H1 (cell line): Measurements from ENCODE around the gene SCN10A. TPM values are rescaled to one million over a fixed set of nuclear protein-coding genes. Genes with fewer than 3 reads are reported as not detected.

Experiments
- CTCF ChIA-PET: fragments of 300-600 bp; sonication (Branson Sonifier 250); formaldehyde crosslinking; loops from one replicate; lab custom pipeline; 2021; ENCODE audit not compliant: partially characterized antibody; lab: Charles Lee
- POLR2A ChIA-PET: fragments of 300-600 bp; sonication (Branson Sonifier 250); formaldehyde crosslinking; loops from one replicate; lab custom pipeline; 2021; ENCODE audit warnings: inconsistent platforms; ENCODE audit not compliant: partially characterized antibody; lab: Charles Lee
- DNase-seq, 2 experiments: peaks; one replicate each; pipeline versions ENCODE4 v3.0.0 to v3.0.0-alpha.2; 2010 to 2022; ENCODE audit warnings: low spot score in 2 of 2, low read depth in 1 of 2, mixed read lengths in 1 of 2
- FAIRE-seq: peaks from 2 replicates; lab custom pipeline; 2011; peaks lifted over from hg19 to GRCh38; lab: Jason Lieb, UNC
- H2AFZ ChIP-seq: 2 replicates; pipeline ENCODE4 v1.8.1; 2012; ENCODE audit warnings: low read length, inconsistent platforms
- H2AK5ac ChIP-seq: 2 replicates; pipeline ENCODE4 v1.6.1; 2013; ENCODE audit warnings: low read depth, low read length
- H2BK120ac ChIP-seq: replicated peaks from 2 replicates; pipeline ENCODE3; 2013; ENCODE audit warnings: low read depth, low read length, inconsistent platforms
- H2BK12ac ChIP-seq: 2 replicates; pipeline ENCODE4 v1.6.1; 2013; ENCODE audit warnings: low read depth, low read length
- H2BK15ac ChIP-seq: 2 replicates; pipeline ENCODE4 v1.6.1; 2013; ENCODE audit warnings: low read length
- H2BK20ac ChIP-seq: 2 replicates; pipeline ENCODE4 v1.6.1; 2013; ENCODE audit warnings: low read length
- H2BK5ac ChIP-seq: 2 replicates; pipeline ENCODE4 v1.6.1; 2013; ENCODE audit warnings: low read depth, low read length
- H3K14ac ChIP-seq: 2 replicates; pipeline ENCODE4 v1.6.1; 2013; ENCODE audit warnings: inconsistent platforms; ENCODE audit not compliant: insufficient read length
- H3K18ac ChIP-seq: 2 replicates; pipeline ENCODE4 v1.6.1; 2013; ENCODE audit warnings: low read length; ENCODE audit errors: extremely low read depth
- H3K23ac ChIP-seq: 2 replicates; pipeline ENCODE4 v1.6.1; 2013; ENCODE audit warnings: inconsistent platforms; ENCODE audit not compliant: insufficient read length
- H3K23me2 ChIP-seq: 2 replicates; pipeline ENCODE4 v1.6.1; 2013; ENCODE audit warnings: low read depth, low read length
- H3K27ac ChIP-seq: 2 replicates; pipeline ENCODE4 v1.6.1; 2011; ENCODE audit warnings: low read depth, low read length, inconsistent platforms
- H3K27me3 ChIP-seq, 4 experiments: replicated peaks in 1 of 4; 1 replicate in 1 of 4; 2 replicates in 3 of 4; pipeline versions ENCODE4 v1.6.1 to v1.8.1; 2011 to 2013; ENCODE audit warnings: low read length in 3 of 4, mild to moderate bottlenecking in 3 of 4, inconsistent platforms in 2 of 4, mixed read lengths in 2 of 4, moderate library complexity in 1 of 4; ENCODE audit not compliant: control insufficient read depth in 3 of 4, insufficient read depth in 3 of 4; ENCODE audit errors: extremely low read depth in 1 of 4
- H3K36me3 ChIP-seq, 4 experiments: 2 replicates each; pipeline versions ENCODE4 v1.6.1 to v1.8.1; 2011 to 2013; ENCODE audit warnings: mild to moderate bottlenecking in 4 of 4, low read length in 3 of 4, moderate library complexity in 2 of 4, control low read depth in 1 of 4, inconsistent platforms in 1 of 4; ENCODE audit not compliant: insufficient read depth in 4 of 4, control insufficient read depth in 2 of 4
- H3K4ac ChIP-seq: replicated peaks from 2 replicates; pipeline ENCODE3; 2013; ENCODE audit warnings: low read length, low read depth, mixed read lengths, inconsistent platforms; ENCODE audit not compliant: insufficient read length
- H3K4me1 ChIP-seq, 4 experiments: replicated peaks in 1 of 4; 1 replicate in 1 of 4; 2 replicates in 3 of 4; pipeline versions ENCODE4 v1.6.1 to v1.8.1; 2011 to 2013; ENCODE audit warnings: low read length in 3 of 4, inconsistent platforms in 2 of 4, mixed read lengths in 1 of 4; ENCODE audit not compliant: insufficient read depth in 4 of 4, control insufficient read depth in 3 of 4
- H3K4me2 ChIP-seq, 2 experiments: 2 replicates each; pipeline versions ENCODE4 v1.6.1 to v1.8.1; 2011 to 2013; ENCODE audit warnings: low read depth in 2 of 2, low read length in 2 of 2, control low read depth in 1 of 2, inconsistent platforms in 1 of 2, mild to moderate bottlenecking in 1 of 2; ENCODE audit not compliant: insufficient read depth in 1 of 2
- H3K4me3 ChIP-seq, 4 experiments: fragments of 200-600, 300-600 bp in 1 of 4; sonication (generic), shearing (Covaris generic), sonication (Bioruptor Twin) in 1 of 4; 2 replicates each; pipeline versions ENCODE4 v1.5.1 to v1.8.1; 2011 to 2016; ENCODE audit warnings: low read length in 4 of 4, low read depth in 3 of 4, control low read depth in 2 of 4, inconsistent platforms in 2 of 4, mild to moderate bottlenecking in 2 of 4, mixed read lengths in 1 of 4, moderate library complexity in 1 of 4; ENCODE audit not compliant: insufficient read depth in 2 of 4; ENCODE audit errors: extremely low read depth in 1 of 4
- H3K56ac ChIP-seq: replicated peaks from 2 replicates; pipeline ENCODE3; 2013; ENCODE audit warnings: low read depth, mild to moderate bottlenecking, mixed read lengths, low read length, inconsistent platforms; ENCODE audit not compliant: insufficient read length
- H3K79me1 ChIP-seq: 2 replicates; pipeline ENCODE4 v1.6.1; 2013; ENCODE audit warnings: low read depth, low read length, control low read depth
- H3K79me2 ChIP-seq, 2 experiments: 2 replicates each; pipeline versions ENCODE4 v1.6.1 to v1.8.1; 2012 to 2013; ENCODE audit warnings: low read length in 2 of 2, mild to moderate bottlenecking in 2 of 2, inconsistent platforms in 1 of 2; ENCODE audit not compliant: insufficient read depth in 2 of 2, control insufficient read depth in 1 of 2
- H3K9ac ChIP-seq, 4 experiments: replicated peaks in 1 of 4; 1 replicate in 1 of 4; 2 replicates in 3 of 4; pipeline versions ENCODE4 v1.6.1 to v1.8.1; 2011 to 2013; ENCODE audit warnings: low read depth in 3 of 4, low read length in 3 of 4, control low read depth in 2 of 4, mild to moderate bottlenecking in 2 of 4, moderate library complexity in 2 of 4, inconsistent platforms in 1 of 4; ENCODE audit errors: extremely low read depth in 1 of 4
- H3K9me3 ChIP-seq, 2 experiments: 2 replicates each; pipeline versions ENCODE4 v1.6.1 to v1.8.1; 2012 to 2013; ENCODE audit warnings: mild to moderate bottlenecking in 2 of 2, moderate library complexity in 2 of 2, control low read depth in 1 of 2, inconsistent platforms in 1 of 2, low read depth in 1 of 2, low read length in 1 of 2, mixed read lengths in 1 of 2; ENCODE audit not compliant: insufficient read depth in 2 of 2
- H4K20me1 ChIP-seq, 2 experiments: replicated peaks in 1 of 2; 2 replicates each; pipeline versions ENCODE3 to v1.8.1; 2011 to 2013; ENCODE audit warnings: inconsistent platforms in 2 of 2, low read length in 2 of 2, mild to moderate bottlenecking in 1 of 2; ENCODE audit not compliant: insufficient read depth in 2 of 2, control insufficient read depth in 1 of 2
- H4K5ac ChIP-seq: 2 replicates; pipeline ENCODE4 v1.6.1; 2013; ENCODE audit warnings: low read length, low read depth, mixed read lengths, inconsistent platforms; ENCODE audit not compliant: insufficient read length
- H4K8ac ChIP-seq: 2 replicates; pipeline ENCODE4 v1.8.0; 2013; ENCODE audit warnings: mild to moderate bottlenecking, moderate library complexity, low read length, inconsistent platforms; ENCODE audit not compliant: insufficient read depth; ENCODE audit errors: extremely low read depth
- H4K91ac ChIP-seq: replicated peaks from 2 replicates; pipeline ENCODE3; 2013; ENCODE audit warnings: low read length, mixed read lengths, inconsistent platforms; ENCODE audit not compliant: insufficient read length
- ATF2 ChIP-seq: IDR thresholded peaks from 2 replicates; pipeline ENCODE4 v1.6.1; 2012; ENCODE audit warnings: low read length, inconsistent platforms
- CBX8 ChIP-seq: fragments of 300-800, 300-1000 bp; sonication (generic); IDR thresholded peaks from 2 replicates; pipeline ENCODE4 v1.7.1; 2016; ENCODE audit warnings: low read depth, low read length, borderline replicate concordance
- CREB1 ChIP-seq: IDR thresholded peaks from 2 replicates; pipeline ENCODE4 v1.6.1; 2012; ENCODE audit warnings: inconsistent platforms
- CTCF ChIP-seq, 3 experiments: IDR thresholded peaks; 1 replicate in 2 of 3; 2 replicates in 1 of 3; pipeline versions ENCODE4 v1.5.1 to v1.6.1; 2011; ENCODE audit warnings: low read length in 3 of 3, mild to moderate bottlenecking in 3 of 3, inconsistent platforms in 2 of 3, low read depth in 1 of 3, moderate library complexity in 1 of 3; ENCODE audit not compliant: insufficient read depth in 1 of 3; ENCODE audit errors: control extremely low read depth in 1 of 3
- HDAC2 ChIP-seq, 2 experiments: fragments of 300-600 bp in 1 of 2; sonication (generic) in 1 of 2; IDR thresholded peaks; 2 replicates each; pipeline ENCODE4 v1.6.1; 2011 to 2012; ENCODE audit warnings: low read depth in 2 of 2, low read length in 2 of 2, mild to moderate bottlenecking in 2 of 2, moderate library complexity in 2 of 2, borderline replicate concordance in 1 of 2, inconsistent platforms in 1 of 2
- POLR2AphosphoS5 ChIP-seq: IDR thresholded peaks from 2 replicates; pipeline ENCODE4 v1.6.1; 2011; ENCODE audit warnings: low read depth, low read length
- SIN3A ChIP-seq, 2 experiments: IDR thresholded peaks in 1 of 2; conservative IDR thresholded peaks in 1 of 2; 2 replicates each; pipeline ENCODE4 v1.6.1; 2011 to 2012; ENCODE audit warnings: low read length in 2 of 2, improper control_type of control experiment in 1 of 2, low read depth in 1 of 2, mild to moderate bottlenecking in 1 of 2
- TCF12 ChIP-seq: IDR thresholded peaks from 2 replicates; pipeline ENCODE4 v1.6.1; 2011; ENCODE audit warnings: low read depth, mild to moderate bottlenecking, low read length
- WGBS, 2 experiments: shearing (Covaris generic) in 1 of 2; methylation state at CpG; one replicate each; pipeline versions ENCODE4 v1.1.6 to v1.1.7; 2013 to 2015; ENCODE audit warnings: low lambda C conversion rate in 2 of 2, mixed read lengths in 2 of 2, inconsistent platforms in 1 of 2, low coverage in 1 of 2, missing lambda C conversion rate in 1 of 2; ENCODE audit not compliant: insufficient replicate concordance in 2 of 2, insufficient coverage in 1 of 2, insufficient read length in 1 of 2; ENCODE audit errors: extremely low coverage in 1 of 2, missing lambda C conversion rate in 1 of 2; 5-methylcytosine and 5-hydroxymethylcytosine counted together
- polyA plus RNA-seq, 7 experiments: library from polyadenylated mRNA; depleted of rRNA in 3 of 7; stranded (reverse) in 5 of 7; unstranded in 2 of 7; fragments of >200 nt in 5 of 7; fragments of 200-250 nt in 2 of 7; gene quantifications; 1 replicate in 5 of 7; 2 replicates in 1 of 7; 4 replicates in 1 of 7; pipeline versions ENCODE4 v1.2.1 to v1.2.3, GENCODE V29; 2011 to 2013; ENCODE audit warnings: missing spikeins in 2 of 7, mixed read lengths in 2 of 7
- total RNA-seq: library from RNA; stranded (reverse); fragmentation: NEBNext Ultra II Directional; extraction: Animal tissue kit (Norgen Biotek cat#: 25700); gene quantifications from 2 replicates; pipeline ENCODE4 v1.2.1, GENCODE V29; 2021

The SCN10A gene
- total and polyA plus RNA-seq, 2 of the 8 experiments (the other 6 are each of a cell fraction or from before 2014, with no cell fraction given) = not detected

GRCh38 chr3:38725726-38726419, 90.1 kb downstream of the SCN10A start:
- Histone ChIP-seq H3K79me1 (no peaks in the 10 kb centered on the region), H3K27me3 (no peaks in the 10 kb centered on the region), H3K4me2 (no peak overlapping the region), H3K4ac (no peak overlapping the region), H3K4me3 (no peak overlapping the region), H2BK12ac (no peak overlapping the region), H3K79me2 (no peaks in the 10 kb centered on the region), H3K18ac (no peak overlapping the region), H2AK5ac (no peak overlapping the region), H3K27ac (no peak overlapping the region), H2AFZ (no peak overlapping the region), H3K9me3 (no peaks in the 10 kb centered on the region), H3K56ac (no peak overlapping the region), H4K20me1 (no peaks in the 10 kb centered on the region), H2BK20ac (no peak overlapping the region), H4K5ac (no peak overlapping the region), H3K23me2 (no peaks in the 10 kb centered on the region), H3K4me1 (peaks cover 0 to 6% (median 1%) of the 10 kb centered on the region in 4 experiments; a peak in 4 of 7 replicates), H2BK15ac (no peak overlapping the region), H3K9ac (no peak overlapping the region), H2BK120ac (no peak overlapping the region), H4K8ac (no peak overlapping the region), H4K91ac (no peak overlapping the region), H3K23ac (no peak overlapping the region), H2BK5ac (no peak overlapping the region), H3K36me3 (no peaks in the 10 kb centered on the region), H3K14ac (no peak overlapping the region)
- CTCF ChIA-PET = interaction anchor here (0.8 to 10.3 kb wide), 8 partner anchors 10 to 274 kb away, joined by 3 to 80 read pairs (median 4); no protein-coding TSS in a partner anchor
- no peak for DNase-seq
- WGBS, 2 experiments = 93% methylated on average over 5 of the region's 5 CpGs; no CpG with 5 or more reads in 1 of the 2 experiments
- POLR2A ChIA-PET = no interaction called here
- no peak for FAIRE-seq
- no peak for TF ChIP-seq TCF12
- no peak for TF ChIP-seq CTCF (IDR thresholded peaks at IDR 0.05; ENCODE audit: control extremely low read depth in 1 of 3, insufficient read depth in 1 of 3, low read depth in 1 of 3, low read length in 3 of 3)
- no peak for TF ChIP-seq CBX8
- TF ChIP-seq HDAC2 (IDR thresholded peaks at IDR 0.05; ENCODE audit: borderline replicate concordance in 1 of 2, low read depth in 2 of 2, low read length in 2 of 2) = no peak
- no peak for TF ChIP-seq ATF2
- TF ChIP-seq POLR2AphosphoS5 = no peak
- no peak for TF ChIP-seq CREB1
- TF ChIP-seq SIN3A (conservative IDR thresholded peaks at IDR 0.05 in 1 of 2, IDR thresholded peaks at IDR 0.05 in 1 of 2; ENCODE audit: low read depth in 1 of 2, low read length in 2 of 2) = no peak
